Measurements from ENCODE around the gene MPHOSPH9. TPM values are rescaled to one million over a fixed set of nuclear protein-coding genes. Genes with fewer than 3 reads are reported as not detected.

The MPHOSPH9 gene
- total RNA-seq, 4 donors from 2014 or later = 29.7 to 39.9 (median 35.5) TPM

DNA sequence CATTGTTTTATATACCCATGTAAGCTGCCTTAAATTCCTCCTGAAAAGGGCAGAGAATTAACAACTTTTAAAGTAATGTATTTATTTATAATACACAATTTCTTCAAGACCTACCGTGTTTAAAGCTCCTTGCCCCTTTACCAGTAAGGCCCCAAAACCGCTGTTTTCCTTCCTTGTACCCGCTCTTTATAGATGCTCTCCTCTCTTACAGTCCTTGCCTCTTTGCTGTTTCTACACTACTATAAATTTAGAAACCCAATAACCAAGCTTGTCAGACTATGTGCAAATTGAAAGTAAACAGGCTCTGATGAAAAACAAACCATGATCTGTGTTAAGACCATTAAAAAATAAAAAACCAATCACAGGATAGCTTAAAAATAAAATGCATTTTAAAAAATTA, 3.9 kb downstream of the MPHOSPH9 start:
- TF ChIP-seq, protein P1, sequence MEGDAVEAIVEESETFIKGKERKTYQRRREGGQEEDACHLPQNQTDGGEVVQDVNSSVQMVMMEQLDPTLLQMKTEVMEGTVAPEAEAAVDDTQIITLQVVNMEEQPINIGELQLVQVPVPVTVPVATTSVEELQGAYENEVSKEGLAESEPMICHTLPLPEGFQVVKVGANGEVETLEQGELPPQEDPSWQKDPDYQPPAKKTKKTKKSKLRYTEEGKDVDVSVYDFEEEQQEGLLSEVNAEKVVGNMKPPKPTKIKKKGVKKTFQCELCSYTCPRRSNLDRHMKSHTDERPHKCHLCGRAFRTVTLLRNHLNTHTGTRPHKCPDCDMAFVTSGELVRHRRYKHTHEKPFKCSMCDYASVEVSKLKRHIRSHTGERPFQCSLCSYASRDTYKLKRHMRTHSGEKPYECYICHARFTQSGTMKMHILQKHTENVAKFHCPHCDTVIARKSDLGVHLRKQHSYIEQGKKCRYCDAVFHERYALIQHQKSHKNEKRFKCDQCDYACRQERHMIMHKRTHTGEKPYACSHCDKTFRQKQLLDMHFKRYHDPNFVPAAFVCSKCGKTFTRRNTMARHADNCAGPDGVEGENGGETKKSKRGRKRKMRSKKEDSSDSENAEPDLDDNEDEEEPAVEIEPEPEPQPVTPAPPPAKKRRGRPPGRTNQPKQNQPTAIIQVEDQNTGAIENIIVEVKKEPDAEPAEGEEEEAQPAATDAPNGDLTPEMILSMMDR (IDR thresholded peaks at IDR 0.05; ENCODE audit: low read depth) = no peak

DNA sequence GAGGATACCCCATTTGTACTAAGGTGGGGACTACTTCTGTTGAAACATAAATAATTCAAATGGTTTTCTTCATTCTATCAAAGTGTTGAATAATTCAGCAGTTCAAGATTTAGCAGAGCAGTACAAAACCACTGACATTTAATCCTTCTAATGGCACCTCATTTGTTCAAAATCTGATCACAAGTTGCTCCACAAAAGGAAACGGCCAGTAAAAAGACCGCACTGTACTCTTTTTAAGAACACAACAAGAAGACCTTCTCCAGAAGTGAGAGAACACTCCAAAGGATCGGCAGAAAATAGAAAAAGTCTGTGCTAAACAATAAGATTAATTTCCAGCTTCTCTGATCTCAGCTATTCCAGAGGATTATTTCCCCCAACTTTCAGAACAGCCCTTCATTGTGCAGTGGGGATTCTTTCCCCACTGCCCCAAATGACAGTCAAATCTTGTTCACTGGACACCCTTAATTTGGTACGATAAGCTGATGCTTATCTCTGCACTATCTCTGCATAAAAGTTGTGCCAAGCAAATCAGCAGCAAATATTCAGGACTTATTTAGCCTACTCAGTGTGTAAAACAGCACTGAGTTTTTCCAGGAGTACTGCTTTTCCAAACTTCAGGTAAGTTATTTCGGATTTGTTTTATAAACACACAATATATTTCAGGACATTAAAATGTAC, 5.2 kb downstream of the MPHOSPH9 start:
- TF ChIP-seq, protein P1 (IDR thresholded peaks at IDR 0.05; ENCODE audit: low read depth) = no peak

DNA sequence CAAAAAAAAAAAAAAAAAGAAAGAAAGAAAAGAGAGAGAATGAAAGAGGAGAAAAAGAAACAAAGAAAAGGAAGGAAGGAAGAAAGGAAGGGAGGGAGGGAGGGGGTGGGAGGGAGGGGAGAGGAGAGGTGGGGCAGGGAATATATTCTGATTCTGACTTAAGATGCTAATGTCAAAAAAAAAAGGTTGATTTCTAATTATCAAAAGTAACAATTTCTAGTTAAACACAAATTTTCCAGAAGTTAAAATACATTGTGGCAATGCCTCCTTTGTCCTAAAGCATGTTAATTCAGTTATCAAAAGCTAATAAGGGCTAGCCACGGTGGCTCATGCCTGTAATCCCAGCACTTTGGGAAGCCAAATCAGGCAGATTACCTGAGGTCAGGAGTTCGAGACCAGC, 7.5 kb downstream of the MPHOSPH9 start:
- TF ChIP-seq, protein P1 (IDR thresholded peaks at IDR 0.05; ENCODE audit: low read depth) = no peak

DNA sequence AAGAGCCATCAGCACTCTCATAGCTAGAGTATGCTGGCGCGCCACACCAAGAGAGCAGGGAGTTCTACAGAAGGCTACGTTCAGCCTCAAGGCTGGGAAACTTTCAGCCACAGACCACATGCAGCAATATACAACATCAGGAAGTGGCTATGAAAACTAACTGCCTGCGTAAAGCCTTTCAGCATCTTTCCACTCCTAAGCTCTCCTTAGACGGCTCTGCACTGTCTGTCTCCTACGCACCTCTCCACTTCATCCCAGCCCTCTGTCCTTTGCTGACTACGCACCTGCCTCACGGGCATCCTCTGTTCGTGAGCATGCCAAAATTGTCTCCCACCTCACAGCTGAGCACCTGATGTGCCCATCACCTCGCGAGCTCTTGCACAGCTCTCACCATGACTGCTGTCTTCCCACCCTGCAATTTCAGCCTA, 9.7 kb downstream of the MPHOSPH9 start:
- TF ChIP-seq, protein P1 (IDR thresholded peaks at IDR 0.05; ENCODE audit: low read depth) = no peak

DNA sequence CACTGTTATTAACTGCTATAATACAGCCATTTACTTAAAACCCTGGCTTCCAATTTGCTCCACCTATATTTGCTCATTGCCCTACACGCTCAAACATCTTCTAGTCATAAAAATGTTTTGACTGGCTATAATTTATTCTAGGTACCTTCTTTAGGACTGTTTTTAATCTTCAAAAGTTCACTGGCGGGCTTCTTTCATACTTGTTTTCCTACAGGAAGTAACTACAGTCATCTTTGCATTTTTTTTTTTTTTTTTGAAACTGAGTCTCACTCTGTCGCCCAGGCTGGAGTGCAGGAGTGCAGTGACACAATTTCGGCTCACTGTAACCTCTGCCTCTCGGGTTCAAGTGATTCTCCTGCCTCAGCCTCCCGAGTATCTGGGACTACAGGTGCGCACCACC, 32.5 kb downstream of the MPHOSPH9 start:
- TF ChIP-seq, protein P1 (IDR thresholded peaks at IDR 0.05; ENCODE audit: low read depth) = no peak

DNA sequence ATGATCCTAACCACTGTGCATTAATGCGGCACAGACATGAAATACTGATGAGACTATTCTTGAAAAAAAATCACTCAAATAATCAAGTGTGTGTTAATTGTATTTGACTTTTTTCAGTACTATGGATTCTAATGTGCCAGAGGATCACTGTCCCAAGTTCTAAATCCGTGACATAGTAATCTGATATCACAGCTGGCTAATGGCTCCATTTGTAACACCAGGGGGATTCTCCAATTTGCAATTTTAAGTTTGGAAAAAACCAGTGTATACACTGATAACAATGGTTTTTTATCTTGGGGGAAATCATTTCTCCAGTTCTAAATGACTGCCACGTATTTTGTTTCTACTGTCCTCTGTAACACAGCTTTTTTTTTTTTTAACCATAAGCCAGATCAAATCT, 33.0 kb downstream of the MPHOSPH9 start:
- TF ChIP-seq, protein P1 (IDR thresholded peaks at IDR 0.05; ENCODE audit: low read depth) = no peak

DNA sequence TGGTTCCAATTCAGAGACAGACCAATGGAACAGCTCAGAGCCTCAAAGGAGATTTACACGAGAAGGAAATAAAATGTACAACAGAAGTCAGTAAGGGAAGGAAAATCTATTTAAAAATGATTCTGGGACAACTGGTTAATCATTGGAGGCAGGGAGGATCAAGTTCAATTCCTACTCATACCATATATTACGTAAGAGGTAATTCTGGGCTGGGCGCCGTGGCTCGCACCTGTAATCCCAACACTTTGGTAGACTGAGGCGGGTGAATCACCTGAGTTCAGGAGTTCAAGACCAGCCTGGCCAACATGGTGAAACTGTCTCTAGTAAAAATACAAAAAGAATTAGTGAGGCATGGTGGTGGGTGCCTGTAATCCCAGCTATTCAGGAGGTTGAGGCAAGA, 45.3 kb downstream of the MPHOSPH9 start:
- TF ChIP-seq, protein P1 (IDR thresholded peaks at IDR 0.05; ENCODE audit: low read depth) = no peak

All from subcutaneous adipose tissue (tissue), 4 donors.